HL-60/S4 (cell line): ENCODE measurements around the gene ZDHHC17.

Experiments
- in situ Hi-C: fragments of 300-500 bp; cut with MboI; formaldehyde crosslinking; loops from 2 replicates; pipeline ENCODE4 v1.14.3; 2022; ENCODE audit warnings: low sequenced_read_pairs

The ZDHHC17 gene

DNA sequence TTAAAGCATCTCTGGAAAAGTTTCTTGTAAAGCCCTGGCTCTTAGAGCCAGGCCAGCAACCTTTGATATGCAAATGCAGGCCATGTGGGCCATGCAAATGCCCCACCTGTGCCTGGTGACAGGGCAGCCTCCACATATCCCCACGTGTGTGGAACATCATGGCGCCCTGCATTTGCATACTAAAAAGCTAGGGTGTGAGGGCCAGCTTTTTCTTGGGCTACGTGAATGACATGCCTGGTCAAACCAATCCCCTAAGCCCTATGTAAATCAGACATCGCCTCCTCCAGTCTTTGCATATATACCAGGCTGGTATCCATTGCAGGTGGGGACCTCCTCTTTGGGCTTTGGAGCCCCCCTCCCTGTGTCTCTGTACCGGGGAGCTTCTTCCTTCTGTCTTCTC is 108.5 kb downstream of the ZDHHC17 start:
- in situ Hi-C loops: no loop called here

DNA sequence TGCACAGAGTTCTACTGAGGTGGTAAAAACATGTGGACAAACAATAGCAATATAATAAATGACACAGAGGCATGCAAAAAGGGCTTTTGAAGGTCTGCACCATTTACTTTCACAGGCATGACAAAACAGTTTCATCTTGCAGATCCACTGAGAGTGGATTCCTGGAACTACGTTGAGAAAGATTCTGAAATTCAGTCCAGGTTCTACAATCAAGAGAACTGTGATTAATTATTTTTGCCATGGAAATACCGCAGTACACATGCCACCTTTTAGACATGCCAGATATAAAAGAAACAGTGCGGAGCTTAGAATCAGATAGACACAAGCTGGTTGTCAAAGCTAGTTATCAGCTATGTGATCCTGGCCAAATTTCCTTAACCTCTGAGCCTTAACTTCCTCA is 110.1 kb downstream of the ZDHHC17 start:
- in situ Hi-C loops: no loop called here

DNA sequence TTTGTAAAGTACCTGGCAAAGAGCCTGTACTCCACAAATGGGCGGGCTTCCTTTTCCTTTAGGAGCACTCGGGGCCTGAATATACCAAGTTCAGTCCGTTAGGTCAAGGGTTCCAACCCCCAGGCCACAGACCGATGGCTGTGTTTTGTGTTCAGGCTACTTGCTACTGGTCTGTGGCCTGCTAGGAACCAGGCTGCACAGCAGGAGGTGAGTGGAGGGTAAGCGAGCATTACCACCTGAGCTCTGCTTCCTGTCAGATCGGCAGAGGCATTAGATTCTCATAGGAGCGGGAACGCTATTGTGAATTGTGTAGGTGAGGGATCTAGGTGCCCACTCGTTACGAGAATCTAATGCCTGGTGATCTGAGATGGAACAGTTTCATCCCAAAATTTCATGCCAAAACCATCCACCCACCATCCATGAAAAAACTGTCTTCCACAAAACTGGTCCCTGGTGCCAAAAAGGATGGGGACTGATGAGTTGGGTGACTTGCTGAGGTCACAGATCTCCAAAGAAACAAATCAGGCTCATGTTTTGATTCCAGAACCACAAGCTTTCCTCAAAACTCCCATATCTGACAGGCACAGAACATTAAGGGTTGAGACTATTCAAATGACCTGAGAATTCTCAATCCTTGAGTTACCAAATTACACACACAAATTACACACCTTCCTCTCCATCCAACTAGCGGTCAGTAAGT is 110.7 kb downstream of the ZDHHC17 start:
- in situ Hi-C loops: no loop called here

DNA sequence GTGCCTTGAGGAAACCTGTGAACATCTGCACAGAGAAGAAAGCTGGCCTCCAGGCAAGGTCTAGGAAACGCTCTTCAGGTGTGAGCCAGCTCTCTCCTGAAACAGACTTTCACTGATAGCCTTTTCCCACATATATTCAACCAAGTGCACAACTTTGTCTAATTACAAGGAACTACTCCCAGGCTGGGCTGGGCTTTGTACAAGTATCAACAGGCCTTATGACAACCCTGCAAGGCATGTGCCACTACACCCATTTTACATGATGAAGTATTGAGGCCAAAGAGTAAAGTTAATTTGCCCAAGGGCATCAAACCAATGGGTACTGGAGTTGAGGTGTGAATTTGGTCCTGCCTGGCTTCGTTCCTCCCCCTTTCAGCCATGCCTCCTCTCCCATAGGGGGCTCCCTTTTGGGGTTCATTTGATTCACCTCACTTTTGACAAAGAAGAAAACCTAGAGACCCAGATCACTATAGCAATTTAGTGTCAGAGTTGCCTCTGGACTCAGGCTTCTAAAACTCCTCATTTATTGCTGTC is 112.8 kb downstream of the ZDHHC17 start:
- in situ Hi-C loops: no loop called here

DNA sequence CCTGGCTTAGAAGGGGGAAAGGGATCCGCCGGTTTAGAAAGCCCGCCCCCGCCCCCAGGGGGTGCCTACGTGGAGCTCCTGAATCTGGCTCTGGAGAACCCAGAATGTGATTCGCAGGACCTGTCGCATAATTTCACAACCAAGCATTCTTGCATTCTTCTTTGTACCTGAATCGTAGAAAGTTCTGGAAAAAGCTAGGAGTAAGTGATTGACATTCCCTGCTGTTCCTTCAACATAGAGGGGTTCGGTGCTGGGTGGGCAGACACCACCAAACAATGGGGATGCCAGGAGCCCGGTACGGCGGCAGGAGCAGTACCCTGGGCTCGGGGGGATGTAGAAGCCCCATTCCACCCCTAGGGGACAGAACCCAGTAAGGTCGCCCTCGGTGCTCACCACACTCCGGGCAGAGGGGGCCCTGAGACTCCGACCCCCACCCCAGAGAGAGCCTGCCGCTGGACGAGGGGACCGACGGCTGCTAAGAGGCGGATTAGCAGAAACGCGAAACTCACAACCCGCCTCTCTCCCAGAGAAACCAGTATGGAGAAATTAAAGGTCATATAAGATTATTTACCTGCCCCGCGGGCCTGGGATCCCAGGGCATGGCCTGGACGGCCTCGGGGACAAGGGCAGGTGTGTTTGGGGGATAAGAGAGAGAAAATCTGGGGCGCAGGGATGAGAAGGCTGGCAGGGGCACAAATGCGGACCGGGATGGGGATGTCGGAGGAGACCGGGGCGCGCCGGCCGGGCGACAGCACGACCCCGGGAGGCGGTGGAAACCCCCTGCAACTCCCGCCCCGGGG is 114.4 kb downstream of the ZDHHC17 start:
- in situ Hi-C loops: no loop called here

DNA sequence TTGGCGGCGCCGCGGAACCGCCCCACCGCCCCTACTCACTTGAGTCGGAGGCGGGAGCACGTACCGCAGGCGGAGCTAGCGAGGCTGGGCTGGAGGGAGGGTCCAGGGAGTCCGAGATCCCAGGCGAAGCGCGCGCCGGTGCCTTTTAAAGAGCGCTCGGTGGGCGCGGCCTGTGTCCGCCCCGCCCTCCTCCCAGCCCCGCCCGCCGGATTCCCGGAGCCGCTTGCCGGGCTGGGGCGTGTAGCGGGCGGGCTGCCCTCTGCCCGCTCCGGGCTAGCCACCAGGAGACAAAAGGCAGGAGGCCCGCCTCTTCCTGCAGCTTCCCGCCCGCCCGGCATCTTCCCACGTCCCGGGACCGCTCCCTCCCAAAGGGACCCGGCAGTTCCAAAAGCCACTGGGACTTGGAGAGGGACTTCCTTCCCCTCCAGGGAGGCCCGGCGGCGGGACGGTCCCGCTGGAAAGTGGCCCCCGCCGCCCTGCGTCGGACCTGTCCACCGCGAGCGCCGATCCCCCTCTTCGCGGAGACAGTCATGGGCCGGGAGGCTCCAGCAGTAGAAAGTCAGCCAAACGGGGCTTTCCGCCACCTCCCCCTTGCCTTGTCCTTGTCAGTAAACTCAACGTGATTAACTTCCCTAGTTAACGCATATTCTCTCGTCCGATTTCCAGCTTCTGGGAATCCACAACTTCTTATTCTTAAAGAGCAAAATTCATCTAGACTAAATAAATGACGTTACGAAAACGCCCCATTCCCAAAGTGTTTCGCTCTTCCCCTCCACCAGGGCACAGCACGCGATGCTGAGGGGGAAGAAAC is 115.2 kb downstream of the ZDHHC17 start, which contains the start of gene CSRP2:
Gene CSRP2, minus strand, starts transcription at position 121 of the 811 bp plus-strand sequence. CDS start 12,759 bp downstream, outside the sequence.
- in situ Hi-C loops: no loop called here

DNA sequence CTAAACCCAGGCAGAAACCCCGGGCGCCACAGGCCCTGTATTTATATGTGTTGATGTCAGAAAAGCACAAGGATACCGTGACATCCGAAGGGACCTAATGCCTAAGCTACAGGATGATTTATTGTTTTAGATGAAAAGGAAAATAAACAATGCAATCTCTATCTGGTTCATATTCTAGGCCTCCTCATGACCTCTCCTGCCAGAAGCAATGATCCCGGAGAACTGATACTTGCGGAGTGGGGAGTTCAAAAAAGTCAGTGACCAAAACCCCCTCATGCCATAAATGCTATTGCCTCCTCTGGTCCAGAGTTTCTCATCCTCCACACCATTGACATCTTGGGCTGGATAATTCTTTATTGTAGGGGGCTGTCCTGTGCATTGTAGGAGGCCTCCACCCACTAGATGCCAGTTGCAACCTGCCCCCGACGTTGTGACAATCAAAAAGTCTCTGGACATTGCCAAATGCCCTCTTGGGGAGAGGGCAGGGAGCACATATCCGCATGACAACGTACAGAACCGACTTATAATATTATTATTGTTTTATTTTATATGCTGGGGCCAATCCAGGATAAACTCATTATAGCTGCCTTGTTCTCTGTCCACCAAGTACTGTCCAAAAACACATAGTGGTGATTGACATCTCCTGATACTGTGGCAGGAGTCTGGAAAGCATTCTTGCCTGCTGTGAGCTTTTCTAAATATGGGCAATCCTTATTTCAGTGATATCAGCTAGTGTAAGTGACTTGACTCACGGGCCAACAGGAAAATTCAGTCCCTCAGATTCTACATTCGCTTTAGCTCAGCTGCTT is 116.0 kb downstream of the ZDHHC17 start:
- in situ Hi-C loops: no loop called here

DNA sequence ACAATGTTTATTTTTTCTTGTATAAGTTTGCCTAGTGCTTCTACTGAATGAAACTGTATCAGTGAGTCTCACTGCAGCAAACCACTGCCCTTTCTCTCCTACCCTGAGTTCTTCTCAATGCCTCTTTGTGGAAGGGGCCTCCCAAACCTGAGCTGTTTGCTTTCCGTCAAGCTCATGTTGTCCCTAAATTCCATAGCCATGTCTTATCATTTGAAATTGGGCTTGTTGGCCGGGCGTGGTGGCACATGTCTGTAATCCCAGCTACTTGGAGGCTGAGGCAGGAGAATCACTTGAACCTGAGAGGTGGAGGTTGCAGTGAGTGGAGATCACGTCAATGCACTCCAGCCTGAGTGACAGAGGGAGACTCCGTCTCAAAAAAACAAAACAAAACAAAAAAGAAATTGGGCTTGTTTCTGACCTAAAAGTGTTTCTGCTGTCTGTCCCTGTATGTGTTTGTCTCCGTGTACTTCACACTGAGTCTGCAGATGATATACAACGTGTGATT is 116.7 kb downstream of the ZDHHC17 start:
- in situ Hi-C loops: no loop called here

DNA sequence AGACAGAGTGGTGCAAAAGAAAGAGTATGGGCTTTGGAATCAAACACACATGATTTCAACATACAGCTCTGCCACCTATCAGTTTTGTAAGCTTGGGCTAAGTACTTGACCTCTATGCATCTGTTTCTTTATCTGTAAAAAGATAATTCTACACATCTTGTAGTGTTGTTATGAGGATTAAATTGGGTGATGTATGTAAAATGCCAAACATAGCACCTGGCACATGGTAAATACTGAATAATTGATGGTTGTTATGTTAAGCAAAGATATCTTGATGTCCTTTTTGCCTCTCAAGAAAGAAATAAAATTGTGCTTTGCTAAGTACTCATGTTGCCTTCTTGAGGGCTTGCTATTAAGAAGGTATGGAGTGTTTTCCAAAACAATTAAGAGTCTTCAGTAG is 117.2 kb downstream of the ZDHHC17 start:
- in situ Hi-C loops: no loop called here

DNA sequence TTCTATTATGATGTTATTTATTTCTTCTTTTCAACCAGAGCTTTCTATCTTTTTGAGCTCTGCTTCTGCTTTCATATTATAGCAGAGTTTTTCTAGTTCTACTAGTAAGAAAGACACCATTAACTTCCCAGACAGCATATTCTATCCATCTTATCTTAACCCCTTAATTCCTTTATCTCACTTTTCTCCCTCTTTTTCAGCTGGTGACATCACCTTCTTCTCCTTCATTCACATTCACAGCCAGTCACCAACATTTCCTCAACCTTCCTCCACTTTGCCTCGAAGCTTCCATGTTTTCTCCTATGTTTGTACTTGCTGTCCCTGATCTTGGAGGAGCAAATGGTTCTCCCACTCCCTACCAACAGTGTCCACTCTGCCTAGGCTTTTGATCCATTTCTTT is 118.5 kb downstream of the ZDHHC17 start:
- in situ Hi-C loops: no loop called here

DNA sequence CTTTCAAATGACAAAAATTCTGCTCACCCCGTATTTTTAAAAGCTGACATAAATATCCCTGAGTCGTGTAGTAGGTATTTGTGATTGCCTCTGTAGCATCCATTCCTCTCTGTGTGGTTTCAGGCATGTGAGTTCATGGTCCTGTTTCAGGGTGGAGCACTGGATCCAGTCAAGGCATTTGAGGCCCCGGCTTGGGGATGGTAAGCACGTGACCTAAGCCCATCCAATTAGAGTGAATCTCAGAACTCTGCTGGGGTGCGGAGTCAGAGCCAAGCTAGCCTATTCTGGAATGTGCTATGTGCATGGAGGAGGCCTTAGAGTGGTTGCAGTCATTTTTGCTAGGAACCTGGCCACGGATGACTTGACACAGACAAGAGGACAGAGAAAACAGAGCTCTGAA is 119.2 kb downstream of the ZDHHC17 start:
- in situ Hi-C loops: no loop called here

DNA sequence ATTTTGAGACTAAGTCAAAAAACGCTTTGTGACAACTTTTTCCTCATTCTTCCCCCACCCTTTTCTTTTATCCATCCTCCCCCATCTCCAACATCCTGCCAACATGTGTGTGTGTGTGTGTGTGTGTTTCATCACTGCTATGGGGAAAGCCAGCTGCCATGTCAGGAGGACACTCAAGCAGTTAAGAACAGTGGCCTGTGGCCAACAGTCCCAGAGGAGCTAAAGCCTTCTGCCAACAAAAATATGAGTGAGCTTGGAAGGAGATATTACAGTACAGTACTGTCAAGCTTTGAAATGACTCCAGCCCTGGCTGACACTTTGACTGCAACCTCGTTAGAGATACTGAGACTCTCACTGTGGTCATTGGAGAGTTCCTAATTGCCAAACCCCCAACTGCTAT is 119.9 kb downstream of the ZDHHC17 start:
- in situ Hi-C loops: no loop called here

DNA sequence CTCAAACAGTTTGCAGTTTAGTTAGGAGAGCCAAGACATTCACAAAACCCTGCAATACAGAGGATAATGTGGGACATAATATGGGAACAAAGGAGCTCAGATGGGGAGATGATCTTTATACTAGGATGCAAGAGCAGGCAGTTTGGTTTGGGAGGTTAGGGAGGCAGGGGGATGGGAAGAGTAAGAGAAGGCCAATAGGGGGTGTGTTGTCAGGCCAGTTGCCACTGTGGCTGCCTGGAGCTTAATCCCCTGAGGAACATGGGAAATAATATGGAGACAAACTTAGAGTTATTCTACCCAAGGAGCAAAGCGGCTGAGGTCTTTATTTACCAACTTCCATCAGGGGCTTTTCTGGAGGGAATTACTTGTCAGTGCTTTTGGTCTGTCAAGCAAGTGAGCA is 124.9 kb downstream of the ZDHHC17 start:
- in situ Hi-C loops: no loop called here

DNA sequence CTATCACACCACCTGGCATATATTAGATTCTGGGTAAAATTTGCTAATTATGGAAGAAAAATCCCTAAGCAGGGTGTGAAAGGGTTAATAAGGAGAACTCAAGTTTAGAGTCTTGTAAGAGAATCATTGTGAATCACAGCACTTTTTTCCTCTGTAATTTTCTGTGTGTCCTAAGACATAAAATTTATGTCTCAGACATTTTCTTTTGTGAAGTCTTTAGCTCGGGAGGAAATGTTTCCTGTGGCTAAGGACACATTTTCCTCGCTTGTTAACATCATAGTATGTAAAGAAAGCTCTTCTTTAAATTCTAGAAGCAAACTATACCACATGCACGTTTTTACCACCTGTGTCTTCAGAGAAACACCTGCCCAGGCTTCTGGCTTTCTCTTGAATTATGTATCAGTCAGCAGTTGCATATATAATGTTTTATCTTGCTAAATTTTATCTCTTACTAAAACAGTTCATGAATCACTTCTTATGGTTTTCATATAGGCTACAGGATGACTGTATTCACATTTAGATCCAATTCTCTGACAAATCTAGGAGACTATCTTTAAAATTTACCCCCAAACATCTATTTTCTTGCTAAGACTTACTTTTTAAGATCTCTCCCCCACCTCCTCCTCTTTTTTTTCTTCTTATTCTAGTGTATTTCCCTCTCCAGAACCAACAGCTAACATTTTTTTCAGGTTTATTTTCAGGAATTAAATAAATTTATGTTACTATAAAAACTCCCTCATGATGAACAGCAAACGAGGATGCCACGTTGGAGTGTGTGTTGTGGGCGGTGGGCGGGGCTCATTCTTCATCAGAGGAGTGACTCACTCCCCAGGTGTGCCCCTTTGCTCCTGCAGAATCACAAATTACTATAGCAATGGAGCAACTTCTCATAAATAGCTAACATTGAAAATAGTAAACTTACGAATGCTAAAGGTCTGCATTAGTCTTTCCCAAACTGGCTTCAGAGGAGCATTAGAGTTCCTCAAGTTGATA is 126.5 kb downstream of the ZDHHC17 start:
- in situ Hi-C loops: no loop called here

DNA sequence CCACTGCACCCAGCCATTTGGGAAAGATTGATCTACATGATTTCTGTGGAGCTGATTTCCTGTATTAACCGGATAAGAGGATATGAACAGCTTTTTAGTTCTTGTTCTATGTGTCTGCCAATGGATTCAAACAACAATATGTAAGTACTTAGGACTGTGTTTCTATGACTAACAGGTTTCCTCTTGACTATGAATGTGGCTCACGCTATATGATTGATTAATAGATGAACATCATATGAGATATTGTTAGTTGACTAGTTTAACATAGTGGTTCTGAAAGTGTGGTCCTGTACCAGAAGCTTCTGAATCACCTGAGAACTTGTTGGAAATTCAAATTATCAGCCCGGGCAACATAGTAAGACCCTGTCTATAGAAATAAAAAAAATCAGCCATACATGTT is 127.7 kb downstream of the ZDHHC17 start:
- in situ Hi-C loops: no loop called here

DNA sequence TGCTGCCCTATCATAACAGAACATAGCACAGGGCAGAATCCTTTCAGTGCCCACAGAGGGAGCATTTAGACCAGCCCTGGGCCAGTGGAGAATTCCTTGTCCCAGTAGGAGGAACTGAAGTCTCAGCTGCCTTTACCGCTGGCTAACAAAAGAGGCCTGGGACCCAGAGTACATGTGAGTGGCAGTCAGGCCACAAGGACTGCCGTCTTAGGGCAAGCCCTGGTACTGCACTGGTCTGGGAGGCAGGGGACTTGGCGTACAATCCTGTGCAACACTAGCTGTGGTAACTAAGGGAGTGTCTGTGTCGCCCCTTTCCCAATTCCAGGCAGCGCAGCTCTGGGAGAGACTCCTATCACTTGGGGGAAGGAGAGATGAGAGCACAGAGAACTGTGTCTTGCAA is 131.9 kb downstream of the ZDHHC17 start:
- in situ Hi-C loops: no loop called here

DNA sequence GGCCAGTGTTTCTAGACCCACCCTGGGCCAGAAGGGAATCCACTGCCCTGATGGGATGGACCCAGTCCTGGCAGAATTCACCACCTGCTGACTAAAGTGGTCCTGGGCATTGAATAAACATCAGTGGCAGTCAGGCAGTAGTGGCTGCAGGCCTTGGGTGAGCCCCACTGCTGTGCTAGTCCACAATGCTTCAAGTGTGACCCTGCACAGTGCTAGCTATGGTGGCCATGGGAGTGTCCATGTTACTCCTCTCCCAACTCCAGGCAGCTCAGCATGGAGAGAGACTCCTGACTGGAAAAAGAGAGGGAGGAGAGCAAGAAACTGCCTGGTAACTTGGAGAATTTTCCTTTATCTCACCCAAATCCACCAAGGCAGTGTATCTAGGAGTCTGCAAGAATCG is 132.4 kb downstream of the ZDHHC17 start:
- in situ Hi-C loops: no loop called here

DNA sequence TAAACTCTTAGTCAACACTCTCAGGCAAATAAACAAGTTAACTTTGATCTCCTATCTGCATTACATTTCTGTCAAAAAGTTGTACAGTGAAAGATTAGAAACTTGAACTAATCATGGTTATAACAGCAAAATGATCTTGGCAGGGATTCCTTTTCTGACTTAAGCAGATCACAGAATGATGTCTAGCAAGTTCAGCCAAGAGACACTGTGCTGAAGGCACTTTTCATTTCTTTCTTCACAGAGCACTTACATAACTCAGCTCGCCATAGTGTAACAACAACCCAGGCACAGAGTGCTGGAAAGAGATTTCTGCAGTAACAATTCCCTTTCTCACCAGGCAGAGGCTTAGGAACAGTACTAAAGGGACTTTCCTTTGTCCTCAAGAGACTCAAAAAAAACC is 134.5 kb downstream of the ZDHHC17 start:
- in situ Hi-C loops: no loop called here

DNA sequence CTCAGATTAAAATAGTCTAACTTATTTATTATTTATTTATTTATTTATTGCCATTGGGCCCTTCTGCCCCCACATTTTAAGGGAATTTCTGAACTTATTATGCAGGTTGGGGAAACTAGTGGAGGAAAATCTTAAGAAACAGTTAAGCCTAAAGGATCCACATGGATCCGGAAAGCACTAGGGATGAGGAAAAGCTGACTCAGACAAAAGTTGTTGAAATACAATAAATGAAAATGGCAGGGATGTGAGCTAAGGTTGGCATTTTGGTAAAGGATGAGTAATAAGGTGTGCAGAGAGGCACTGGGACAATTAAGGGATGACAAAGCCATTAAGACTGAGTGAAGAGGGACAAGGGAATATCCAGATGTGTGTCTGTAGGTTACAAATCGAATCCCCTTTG is 135.6 kb downstream of the ZDHHC17 start:
- in situ Hi-C loops: no loop called here
